GM21825 (cell line): ENCODE measurements around the gene IGFBP7.

ENCODE experiments used
- ATAC-seq: cut with Tn5 transposase; IDR thresholded peaks from one replicate; pipeline ENCODE4 v1.9.1; 2021; ENCODE audit warnings: mild to moderate bottlenecking, moderate library complexity; ENCODE audit not compliant: unreplicated experiment

The IGFBP7 gene

DNA sequence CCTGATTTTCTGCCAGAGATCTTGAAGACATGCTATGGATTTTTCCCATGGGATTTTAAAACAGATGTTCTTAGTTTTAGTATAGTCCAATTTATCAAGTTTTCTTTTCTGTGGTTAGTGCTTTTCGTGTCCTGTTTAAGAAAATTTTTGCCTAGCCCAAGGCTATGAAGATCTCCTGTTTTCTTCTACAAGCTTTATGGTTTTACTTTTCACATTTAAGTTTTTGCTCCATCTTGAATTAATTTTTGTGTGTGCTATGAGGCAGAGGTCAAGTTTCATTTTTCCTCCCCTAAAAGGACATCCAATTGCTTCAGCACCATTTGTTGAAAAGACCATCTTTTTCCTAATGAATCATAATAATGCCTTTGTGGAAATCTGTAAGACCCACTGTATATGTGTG lies 65.9 kb downstream of the IGFBP7 start:
- no peak for ATAC-seq

DNA sequence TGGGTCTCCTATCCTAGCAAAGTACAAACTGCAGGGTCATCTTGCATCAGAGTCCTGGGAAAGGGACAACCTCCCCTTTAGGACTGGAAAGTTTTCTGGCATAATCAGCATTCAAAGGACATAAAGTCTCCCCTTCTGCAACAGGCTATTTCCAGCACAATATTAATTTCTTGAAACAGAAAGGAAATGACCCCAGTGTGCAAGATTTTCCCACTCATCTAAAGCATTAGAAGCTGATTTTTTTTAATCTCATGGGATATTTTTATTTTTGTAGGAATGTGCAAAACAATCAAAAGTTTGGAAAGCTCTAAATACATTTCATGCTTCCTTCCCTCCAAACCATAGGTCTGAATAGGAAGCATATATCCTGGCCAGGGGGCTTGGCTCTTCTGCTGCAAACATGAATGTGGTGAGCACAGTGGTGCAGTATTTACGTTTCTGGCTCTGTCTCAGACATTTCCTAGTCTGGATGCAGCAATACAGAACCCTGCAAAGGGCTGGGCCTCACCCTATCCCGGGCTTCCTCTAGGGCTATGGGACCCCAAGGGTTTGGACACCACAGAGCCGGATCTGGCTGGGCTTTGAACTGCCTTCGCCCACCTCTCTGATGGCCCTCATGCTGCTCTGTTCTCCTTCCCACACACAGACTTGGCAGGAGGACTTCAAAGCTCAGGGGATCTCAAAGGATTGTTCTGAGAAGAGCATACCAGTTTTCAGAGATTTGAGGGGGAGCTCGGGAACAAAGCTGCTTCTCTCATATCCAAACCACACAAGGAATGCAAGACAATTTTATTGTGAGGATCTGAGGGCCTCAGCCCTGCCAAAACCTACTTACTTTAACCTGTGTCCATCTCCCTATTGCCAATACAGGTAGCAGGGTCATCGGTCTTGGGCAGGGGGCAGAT lies 66.6 kb downstream of the IGFBP7 start:
- ATAC-seq, result no peak

DNA sequence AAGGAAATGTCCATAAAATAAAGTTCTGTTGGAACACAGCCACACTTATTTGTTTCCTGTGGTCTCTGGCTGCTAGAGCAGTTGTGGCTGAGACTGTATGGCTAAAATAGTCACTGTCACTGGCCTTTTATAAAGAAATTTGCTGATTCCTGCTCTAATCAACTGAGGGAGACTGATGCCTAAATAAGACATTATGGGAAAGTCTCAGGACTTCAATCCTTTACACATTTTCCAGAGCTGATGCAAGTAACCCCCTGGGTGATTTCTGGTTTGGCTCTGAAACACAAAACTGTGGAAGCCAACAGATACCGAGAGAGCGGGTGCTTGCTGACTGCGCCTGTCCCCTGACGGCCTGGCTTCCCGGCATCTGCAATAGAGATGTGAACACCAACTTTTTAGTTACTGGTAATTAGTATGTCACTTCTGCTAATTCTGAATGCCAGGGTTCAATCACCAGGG lies 67.4 kb downstream of the IGFBP7 start:
- ATAC-seq, result no peak

DNA sequence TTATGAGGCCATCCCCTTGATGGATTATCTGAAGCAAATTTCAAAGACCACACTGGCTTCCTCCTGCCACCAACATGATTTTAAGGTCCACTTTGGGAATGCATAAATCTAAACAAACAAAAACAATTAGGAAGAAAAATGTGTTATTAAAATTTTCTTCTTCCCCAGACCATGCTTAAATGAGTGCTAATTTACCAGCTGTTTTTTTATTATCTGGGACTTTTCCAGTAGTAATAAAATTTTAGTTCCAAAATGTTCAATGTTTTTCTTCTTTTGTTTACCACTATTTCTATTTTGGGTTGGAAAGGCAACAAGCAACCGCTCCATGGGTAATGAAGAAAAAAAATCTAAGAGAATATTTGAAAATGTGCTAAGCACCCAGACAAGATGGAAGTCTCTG lies 69.2 kb downstream of the IGFBP7 start:
- no peak for ATAC-seq

DNA sequence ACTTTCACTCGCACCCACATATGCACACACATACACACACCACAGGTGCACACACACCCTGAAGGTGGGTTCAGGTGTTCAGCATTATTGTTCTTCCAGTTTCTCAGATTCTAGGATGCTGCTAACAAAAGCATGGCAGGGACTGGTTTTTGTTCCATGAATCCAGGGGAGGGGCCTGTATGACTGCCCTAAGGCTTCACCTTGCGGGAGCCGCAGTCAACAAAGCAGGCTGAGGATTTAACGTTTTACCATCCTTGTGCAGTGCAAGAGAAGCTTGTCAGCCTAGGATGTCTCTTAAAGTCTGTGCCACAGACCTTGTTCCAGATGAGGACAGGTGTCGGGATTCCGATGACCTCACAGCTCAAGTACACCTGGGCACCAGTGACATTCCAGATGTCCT lies 69.7 kb downstream of the IGFBP7 start:
- ATAC-seq, result no peak

DNA sequence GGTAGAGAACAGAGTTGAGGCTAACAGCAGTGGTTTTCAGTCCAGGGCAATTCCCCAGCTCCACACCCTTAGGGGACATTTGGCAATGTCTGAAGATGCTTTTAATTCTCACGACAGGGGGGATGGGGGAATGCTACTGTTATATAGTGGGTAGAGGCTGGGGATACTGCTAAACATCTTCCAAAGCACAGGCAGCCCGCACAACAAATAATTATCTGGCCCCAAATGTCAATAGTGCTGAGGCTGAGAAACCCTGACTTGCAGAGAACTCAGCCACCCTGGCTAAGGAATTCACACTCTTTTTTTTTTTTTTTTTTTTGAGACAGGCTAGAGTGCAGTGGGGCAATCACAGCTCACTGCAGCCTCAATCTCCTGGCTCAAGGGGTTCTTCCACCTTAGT lies 70.8 kb downstream of the IGFBP7 start:
- no peak for ATAC-seq

DNA sequence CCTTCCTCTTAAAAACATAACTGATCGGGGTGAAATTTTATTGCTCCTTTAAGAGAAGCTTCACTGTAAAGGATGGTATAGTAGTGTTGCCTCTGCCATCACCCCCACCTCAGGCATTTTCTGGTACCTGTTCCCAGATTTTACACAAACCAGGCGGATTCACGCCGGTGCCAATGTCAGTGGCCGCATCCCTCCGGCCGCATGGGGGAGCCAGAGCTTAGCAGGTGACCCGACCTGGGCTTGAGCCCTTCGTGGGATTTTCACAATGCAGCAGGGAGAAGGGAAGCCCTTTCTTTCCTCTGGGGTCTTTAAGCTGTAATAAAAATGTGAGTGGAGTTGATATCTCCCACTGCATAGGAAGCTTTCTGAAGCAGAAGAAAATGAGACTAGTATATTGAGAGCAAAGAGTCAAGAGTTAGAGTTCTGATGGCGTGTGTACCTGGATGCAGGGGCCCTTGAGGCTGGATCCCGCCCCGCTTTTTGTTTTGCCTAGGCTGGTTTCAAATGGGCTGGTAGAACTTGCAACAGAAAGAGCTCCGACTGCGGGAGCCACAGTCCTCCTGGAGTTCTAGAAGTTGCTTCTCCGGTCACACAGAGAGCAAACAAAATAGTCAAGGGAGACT lies 72.1 kb downstream of the IGFBP7 start:
- no peak for ATAC-seq

DNA sequence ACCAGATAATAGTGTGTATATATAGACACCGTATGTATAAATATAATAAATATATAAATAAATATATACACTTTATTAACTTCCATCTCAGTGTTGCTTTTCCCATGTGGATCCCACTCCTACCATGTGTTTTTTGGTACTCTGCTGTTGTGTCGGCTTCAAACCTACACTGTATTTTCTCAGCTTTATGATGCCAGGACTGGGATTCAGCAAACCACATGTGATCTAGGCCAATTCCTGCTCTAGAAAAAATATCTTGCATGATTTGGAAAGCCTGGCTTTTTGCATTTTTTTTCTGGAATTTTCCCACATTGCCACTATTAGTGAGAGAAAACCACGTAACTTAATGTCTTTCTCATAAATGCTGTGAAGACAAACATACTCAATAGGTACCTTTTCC lies 75.7 kb downstream of the IGFBP7 start:
- no peak for ATAC-seq

DNA sequence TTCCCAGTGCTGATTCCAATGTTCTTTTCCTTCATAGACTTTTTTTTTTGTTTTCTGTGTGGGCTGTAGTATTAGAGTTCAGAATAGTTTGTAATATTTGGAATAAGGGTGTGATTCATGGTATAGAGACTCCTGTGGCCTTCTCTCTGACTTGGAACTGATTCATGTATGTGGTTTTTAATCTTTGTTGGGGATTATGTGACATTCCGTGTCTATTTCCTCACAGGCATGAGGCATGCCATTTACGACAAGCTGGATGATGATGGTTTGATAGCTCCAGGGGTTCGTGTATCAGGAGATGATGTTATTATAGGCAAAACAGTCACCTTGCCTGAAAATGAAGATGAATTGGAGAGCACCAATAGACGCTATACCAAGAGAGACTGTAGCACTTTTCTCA lies 87.1 kb downstream of the IGFBP7 start:
- no peak for ATAC-seq

DNA sequence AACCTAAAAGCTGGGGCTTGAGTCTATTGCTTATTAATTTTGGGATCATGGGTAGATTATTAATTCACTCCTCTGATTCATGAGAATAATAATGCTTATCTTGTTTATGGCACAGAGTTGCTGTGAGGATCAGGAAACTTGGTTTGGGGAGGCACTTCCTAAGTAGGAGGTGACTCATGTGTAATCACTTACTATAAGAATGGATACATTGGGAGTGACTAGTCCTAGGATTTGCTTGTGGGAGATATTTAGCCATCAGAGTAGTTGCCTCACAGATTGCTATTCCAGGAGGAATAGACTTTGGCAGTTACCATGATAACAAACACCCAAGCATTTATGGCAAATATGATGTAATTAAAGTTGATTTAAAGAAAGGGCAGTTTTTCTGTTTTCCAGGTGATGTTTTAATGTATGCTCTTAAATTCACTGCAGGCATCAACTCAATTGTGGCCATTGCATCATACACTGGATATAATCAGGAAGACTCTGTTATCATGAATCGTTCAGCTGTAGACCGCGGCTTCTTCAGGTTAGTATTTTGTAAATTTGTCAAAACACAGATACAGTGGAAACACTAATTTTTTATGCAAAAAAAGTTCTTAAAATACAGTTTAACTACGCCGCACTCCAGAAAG lies 89.6 kb downstream of the IGFBP7 start:
- ATAC-seq, result no peak

DNA sequence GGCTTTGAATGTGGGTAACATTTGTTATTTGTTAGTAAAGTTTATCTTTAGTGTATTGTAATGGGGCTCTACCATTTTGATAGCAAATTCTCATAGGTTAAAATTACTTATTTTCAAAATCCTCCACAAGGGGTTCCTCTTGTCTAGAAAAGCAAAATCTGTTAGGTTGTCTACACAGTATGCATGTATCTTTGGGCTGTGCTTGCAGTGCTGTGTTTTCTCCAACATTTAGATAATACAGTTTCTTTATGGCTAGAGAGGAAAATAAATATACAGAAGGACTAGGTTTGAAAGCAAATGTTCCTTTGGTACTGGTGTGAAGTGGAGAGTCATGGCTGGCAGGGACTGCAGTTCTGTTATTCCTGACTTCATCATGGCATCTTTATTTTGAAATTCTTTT lies 91.2 kb downstream of the IGFBP7 start:
- ATAC-seq, result no peak

DNA sequence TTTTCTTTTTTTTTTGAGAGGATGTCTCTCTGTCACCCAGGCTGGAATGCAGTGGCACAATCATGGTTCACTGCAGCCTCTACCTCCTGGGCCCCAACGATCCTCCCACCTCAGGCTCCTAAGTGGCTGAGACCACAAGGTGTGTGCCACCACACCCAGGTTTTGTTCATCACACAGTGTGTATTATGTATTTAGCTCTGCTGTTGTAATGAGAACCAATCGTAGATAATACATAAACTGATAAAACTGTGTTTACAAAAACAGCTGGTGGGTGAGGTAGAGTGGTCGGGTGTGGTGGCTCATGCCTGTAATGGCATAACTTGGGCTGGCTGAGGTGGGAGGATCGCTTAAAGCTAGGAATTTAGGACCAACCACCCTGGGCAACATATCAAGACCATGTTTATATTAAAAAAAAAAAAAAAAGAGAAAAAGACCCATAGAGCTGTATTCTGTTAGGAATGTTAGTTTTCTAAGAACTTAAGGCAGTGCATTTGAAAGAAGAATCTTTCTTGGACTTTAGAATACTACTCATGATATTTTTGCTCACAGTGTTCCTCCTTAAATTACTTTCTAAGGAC lies 96.6 kb downstream of the IGFBP7 start:
- no peak for ATAC-seq

DNA sequence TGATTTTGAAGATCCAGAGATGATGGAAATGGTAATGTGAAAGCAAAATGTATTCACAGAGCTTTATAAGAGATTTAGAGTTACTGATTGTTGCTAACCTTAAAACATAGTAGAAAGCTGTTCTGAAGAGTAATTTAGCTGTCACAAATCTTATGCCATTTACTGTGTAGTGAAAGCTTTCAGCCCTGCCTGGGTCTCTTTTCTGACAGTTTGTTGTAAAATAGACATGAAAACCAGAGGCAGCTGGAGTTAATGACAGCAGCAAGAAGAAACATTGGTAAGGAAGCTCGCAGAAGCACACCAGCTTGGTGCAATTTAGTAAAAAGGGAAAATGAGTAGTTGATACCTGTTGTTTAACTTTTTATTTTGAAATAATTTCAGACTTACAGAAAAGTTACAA lies 110.4 kb downstream of the IGFBP7 start:
- ATAC-seq, result no peak

DNA sequence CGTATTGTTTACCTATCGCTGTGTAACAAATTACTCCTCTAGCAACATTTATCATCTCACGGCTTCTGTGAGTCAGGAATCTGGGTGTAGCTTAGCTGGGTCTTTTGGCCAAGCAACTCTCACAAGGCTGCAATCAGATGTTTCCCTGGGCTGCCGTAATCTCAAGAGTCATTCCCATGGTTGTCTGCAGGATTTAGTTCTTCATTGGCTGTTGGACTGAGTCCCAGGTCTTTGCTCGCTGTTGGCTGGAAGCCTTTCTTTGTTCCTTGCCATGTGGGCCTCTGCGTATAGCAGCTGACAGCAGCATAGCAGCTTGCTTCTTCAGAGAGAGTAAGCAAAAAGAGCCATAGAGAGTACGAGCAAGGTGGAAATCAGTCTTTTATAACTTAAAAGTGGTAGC lies 114.7 kb downstream of the IGFBP7 start:
- ATAC-seq, result no peak

DNA sequence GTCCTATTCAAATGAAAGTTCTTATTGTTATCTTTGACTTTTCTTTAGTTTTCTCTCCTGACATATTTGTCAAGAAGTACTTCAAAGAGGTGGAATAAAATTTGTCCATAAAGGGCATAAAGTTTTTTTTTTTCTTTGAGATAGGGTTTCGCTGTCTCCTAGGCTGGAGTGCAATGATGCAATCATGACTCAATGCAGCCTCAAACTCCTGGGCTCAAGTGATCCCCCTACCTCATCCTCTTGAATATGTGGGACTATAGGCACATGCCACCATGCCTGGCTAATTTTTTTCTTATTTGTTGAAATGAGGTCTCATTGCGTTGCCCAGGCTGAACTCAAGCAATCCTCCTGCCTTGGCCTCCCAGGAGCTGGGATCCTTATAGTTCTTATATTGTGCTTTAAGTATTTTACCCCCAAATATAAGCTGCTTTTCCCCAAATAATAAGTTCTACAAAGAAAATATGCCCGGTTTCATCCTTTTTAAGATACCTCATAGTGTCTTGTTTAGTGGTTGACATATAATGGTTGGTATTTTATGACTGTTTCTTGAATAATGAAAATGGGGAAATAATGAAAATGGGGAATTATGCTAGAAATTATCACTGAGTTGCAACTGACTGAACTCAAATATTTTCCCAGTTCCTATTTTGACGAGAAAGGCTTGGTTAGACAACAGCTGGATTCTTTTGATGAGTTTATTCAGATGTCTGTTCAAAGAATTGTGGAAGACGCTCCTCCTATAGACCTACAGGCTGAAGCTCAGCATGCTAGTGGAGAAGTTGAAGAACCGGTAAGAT lies 119.9 kb downstream of the IGFBP7 start:
- no peak for ATAC-seq

DNA sequence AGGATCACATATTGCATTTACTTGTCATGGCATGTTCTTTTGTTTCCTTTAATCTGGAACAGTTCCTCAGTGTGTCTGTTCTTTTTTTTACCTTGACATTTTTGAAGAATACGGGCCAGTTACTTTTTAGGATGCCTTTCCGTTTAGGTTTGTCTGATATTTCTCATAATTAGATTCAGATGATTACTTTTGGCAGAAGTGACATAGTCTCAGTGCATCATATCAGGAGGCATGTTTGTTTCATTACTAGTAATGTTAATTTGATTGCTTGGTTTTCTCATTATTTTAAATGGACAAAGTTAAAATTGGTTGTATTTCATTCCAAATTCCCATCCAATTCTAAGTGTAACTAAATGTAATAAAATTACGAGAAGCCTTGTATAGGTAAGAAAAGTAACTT lies 123.2 kb downstream of the IGFBP7 start:
- no peak for ATAC-seq

DNA sequence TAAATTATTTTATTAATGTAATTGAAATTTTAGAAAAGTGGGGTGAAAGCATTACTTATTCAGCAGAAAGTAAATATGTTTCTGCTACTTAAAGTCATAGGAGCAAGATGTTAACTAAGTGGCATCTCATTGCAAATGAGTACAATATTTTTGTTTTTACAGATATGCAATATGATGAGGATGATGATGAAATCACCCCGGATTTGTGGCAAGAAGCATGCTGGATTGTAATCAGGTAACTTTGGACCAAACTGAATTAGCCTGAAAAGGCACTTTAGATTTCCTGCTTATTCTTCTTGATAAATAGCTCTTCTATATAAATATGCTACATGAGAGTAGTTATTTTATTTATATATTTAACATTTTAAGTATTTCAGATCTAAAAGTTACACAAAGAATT lies 124.0 kb downstream of the IGFBP7 start:
- no peak for ATAC-seq

DNA sequence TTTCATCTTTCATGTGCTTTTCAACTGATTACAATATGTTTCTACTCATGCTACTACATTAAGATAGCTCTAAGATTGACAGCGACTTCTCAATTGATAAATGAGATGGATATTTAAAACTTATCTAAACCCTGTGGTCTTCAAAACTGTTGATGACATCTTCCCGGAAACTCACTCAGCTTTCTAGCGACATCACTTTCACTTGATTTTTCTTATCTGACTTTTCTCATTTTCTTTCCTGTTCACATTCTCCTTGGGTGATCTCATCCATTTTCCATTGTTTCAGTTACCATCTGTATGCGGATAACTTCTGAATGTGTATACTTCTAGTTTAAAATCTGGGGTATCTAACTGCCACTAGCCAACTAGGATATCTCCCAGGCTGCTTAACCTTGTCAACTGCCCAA lies 128.4 kb downstream of the IGFBP7 start:
- ATAC-seq, result no peak
